ENCODE measurements around the gene PAPOLB. TPM values are rescaled to one million over a fixed set of nuclear protein-coding genes. Genes with fewer than 3 reads are reported as not detected.
A peak's percentile ranks its signal among the peaks of the same experiment; 100 is the strongest.

PAPOLB gene
- total RNA-seq, 1 experiment from 2014 or later, result 0.31 TPM

DNA sequence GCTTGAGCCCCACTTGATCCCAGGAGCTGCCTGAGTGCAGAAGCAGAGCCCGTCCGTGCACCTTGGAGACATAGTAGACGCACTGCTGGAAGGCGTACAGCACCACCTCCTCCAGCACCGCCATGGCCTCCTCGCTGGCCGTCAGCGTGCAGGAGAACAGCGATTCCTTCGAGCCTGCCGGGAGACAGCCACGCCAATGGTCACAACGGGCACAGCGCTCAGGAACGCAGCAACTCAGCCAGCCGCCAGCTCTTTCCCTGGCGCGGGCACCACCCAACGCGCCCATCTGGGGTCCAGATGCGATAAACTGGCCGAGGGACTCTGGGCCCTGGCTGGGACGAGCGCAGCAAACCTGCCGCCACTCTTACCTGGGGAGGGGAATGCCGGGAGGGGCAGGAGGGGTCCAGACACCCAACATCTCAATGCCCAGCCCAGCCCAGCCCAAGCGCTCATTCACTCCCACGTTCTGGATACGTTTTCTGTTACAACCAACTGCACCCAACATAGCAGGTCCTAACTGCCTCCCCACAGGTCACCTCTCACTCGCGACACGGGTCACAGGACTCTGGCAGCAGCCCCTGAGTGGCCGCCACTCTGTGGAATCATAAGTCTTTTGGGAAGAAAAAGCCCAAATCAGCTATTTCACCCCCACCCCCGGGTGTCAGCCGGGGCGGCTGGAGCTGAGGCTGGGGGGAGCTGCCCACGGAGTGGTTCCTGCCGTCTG, 44.5 kb downstream of the PAPOLB start:
- ATAC-seq (no peak), DNase-seq (ENCODE audit: low spot score) (no peak)
- H3K27ac Mint-ChIP-seq, result no peak overlapping the region
- CTCF ChIA-PET, result interaction anchor here (0.8 to 4.7 kb wide), 6 partner anchors 13 to 66 kb away, joined by 3 to 47 read pairs (median 10); partner anchors contain the start of gene RADIL
- H3K4me3 Mint-ChIP-seq, result no peak overlapping the region
- peaks cover 4% of the 10 kb centered on the region; the same call in 1 of the 2 replicates for H3K27me3 Mint-ChIP-seq (ENCODE audit: low read depth)
- POLR2A ChIA-PET, result no interaction called here
- TF ChIP-seq, protein P1, sequence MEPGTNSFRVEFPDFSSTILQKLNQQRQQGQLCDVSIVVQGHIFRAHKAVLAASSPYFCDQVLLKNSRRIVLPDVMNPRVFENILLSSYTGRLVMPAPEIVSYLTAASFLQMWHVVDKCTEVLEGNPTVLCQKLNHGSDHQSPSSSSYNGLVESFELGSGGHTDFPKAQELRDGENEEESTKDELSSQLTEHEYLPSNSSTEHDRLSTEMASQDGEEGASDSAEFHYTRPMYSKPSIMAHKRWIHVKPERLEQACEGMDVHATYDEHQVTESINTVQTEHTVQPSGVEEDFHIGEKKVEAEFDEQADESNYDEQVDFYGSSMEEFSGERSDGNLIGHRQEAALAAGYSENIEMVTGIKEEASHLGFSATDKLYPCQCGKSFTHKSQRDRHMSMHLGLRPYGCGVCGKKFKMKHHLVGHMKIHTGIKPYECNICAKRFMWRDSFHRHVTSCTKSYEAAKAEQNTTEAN (CRISPR knock-in tag; IDR thresholded peaks at IDR 0.05), result no peak
- no peak for TF ChIP-seq ZNF281 (CRISPR knock-in tag; IDR thresholded peaks at IDR 0.05)
- peaks cover 3% of the 10 kb centered on the region; the same call in 1 of the 2 replicates for H3K36me3 Mint-ChIP-seq
- H3K9me3 Mint-ChIP-seq, result peaks cover 7% of the 10 kb centered on the region
- no peaks in the 10 kb centered on the region for H3K4me1 Mint-ChIP-seq

DNA sequence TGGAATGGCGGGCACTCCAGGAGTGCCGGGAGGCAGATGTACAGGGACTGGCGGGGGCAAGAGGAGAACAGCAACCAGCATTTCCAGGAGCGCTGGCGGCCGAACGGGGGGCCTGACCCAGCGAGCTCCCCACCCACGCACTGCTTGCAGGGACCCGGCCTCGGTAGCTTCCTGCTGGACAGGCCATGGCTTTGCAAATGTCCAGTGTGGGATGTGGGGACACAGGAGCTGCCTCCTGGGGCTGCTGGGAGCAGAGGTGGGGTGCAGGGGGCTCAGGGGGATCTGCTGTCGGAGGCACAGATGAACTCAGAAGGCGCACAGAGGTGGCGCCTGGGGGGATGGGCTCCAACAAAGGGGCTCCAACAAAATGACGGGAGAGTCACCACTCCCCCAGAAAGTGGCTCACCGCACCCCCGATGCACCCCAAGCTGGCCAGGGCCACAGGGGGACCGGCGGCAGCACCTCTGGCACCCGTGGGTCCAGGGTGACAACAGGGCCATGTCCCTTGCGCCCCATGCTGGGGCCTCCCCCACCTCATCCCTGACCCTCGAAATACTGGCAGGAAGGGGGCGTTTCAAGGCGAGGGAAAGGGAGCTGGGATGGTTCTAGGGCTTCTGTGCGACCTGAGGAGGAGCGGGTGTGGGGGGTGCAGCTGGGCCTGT, 45.3 kb downstream of the PAPOLB start:
- Mint-ChIP-seq H3K27ac (no peak overlapping the region), H3K36me3 (peaks cover 3% of the 10 kb centered on the region; the same call in 1 of the 2 replicates), H3K9me3 (peaks cover 7% of the 10 kb centered on the region), H3K4me3 (no peak overlapping the region), H3K4me1 (no peaks in the 10 kb centered on the region), H3K27me3 (ENCODE audit: low read depth) (peaks cover 4% of the 10 kb centered on the region; the same call in 1 of the 2 replicates)
- DNase-seq (ENCODE audit: low spot score) (no peak), ATAC-seq (no peak)
- ChIA-PET CTCF (interaction anchor here (0.8 to 4.7 kb wide), 8 partner anchors 13 to 67 kb away, joined by 3 to 47 read pairs (median 10); partner anchors contain the start of gene RADIL), POLR2A (no interaction called here)
- TF ChIP-seq FOXP1 (CRISPR knock-in tag; IDR thresholded peaks at IDR 0.05; ENCODE audit: borderline replicate concordance) (0 out of 2 replicates have a peak, but pooled peaks have one; percentile 24), RELA (CRISPR knock-in tag; IDR thresholded peaks at IDR 0.05; ENCODE audit: borderline replicate concordance) (no peak)

GRCh38 chr7:4815609-4816418, 46.0 kb downstream of the PAPOLB start:
- peaks cover 4% of the 10 kb centered on the region; the same call in 1 of the 2 replicates for H3K27me3 Mint-ChIP-seq (ENCODE audit: low read depth)
- ATAC-seq (peak; percentile 72), DNase-seq (ENCODE audit: low spot score) (peak; percentile 56)
- ChIA-PET POLR2A (no interaction called here), CTCF (interaction anchor here (0.7 to 3.4 kb wide), 11 partner anchors 10 to 273 kb away, joined by 3 to 47 read pairs (median 4); partner anchors contain the start of gene RADIL)
- TF ChIP-seq, protein P2, sequence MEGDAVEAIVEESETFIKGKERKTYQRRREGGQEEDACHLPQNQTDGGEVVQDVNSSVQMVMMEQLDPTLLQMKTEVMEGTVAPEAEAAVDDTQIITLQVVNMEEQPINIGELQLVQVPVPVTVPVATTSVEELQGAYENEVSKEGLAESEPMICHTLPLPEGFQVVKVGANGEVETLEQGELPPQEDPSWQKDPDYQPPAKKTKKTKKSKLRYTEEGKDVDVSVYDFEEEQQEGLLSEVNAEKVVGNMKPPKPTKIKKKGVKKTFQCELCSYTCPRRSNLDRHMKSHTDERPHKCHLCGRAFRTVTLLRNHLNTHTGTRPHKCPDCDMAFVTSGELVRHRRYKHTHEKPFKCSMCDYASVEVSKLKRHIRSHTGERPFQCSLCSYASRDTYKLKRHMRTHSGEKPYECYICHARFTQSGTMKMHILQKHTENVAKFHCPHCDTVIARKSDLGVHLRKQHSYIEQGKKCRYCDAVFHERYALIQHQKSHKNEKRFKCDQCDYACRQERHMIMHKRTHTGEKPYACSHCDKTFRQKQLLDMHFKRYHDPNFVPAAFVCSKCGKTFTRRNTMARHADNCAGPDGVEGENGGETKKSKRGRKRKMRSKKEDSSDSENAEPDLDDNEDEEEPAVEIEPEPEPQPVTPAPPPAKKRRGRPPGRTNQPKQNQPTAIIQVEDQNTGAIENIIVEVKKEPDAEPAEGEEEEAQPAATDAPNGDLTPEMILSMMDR (IDR thresholded peaks at IDR 0.05), result peak; percentile 19; the same call in 1 of the 2 replicates
- no peak for TF ChIP-seq MYBL2 (CRISPR knock-in tag; IDR thresholded peaks at IDR 0.05)
- TF ChIP-seq OVOL2 (CRISPR knock-in tag; IDR thresholded peaks at IDR 0.05; ENCODE audit: borderline replicate concordance), result no peak
- no peak for TF ChIP-seq CBFB (CRISPR knock-in tag; IDR thresholded peaks at IDR 0.05; ENCODE audit: low read depth)
- TF ChIP-seq, protein P3, sequence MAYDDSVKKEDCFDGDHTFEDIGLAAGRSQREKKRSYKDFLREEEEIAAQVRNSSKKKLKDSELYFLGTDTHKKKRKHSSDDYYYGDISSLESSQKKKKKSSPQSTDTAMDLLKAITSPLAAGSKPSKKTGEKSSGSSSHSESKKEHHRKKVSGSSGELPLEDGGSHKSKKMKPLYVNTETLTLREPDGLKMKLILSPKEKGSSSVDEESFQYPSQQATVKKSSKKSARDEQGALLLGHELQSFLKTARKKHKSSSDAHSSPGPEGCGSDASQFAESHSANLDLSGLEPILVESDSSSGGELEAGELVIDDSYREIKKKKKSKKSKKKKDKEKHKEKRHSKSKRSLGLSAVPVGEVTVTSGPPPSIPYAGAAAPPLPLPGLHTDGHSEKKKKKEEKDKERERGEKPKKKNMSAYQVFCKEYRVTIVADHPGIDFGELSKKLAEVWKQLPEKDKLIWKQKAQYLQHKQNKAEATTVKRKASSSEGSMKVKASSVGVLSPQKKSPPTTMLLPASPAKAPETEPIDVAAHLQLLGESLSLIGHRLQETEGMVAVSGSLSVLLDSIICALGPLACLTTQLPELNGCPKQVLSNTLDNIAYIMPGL (CRISPR knock-in tag; IDR thresholded peaks at IDR 0.05), result no peak
- TF ChIP-seq SMAD4 (CRISPR knock-in tag; IDR thresholded peaks at IDR 0.05), result no peak
- no peak overlapping the region for H3K4me3 Mint-ChIP-seq
- H3K27ac Mint-ChIP-seq, result no peak overlapping the region
- no peaks in the 10 kb centered on the region for H3K4me1 Mint-ChIP-seq
- H3K36me3 Mint-ChIP-seq, result peaks cover 3% of the 10 kb centered on the region; the same call in 1 of the 2 replicates
- peaks cover 7% of the 10 kb centered on the region for H3K9me3 Mint-ChIP-seq
